Cardiac fibroblast (primary cell): ENCODE data around the gene MAX.
"Not testable (repeated sequence)": the region's sequence is repeated elsewhere in the genome, so short reads cannot be mapped to it uniquely, and the experiment has no call there.

Experiments
- DNase-seq, 2 donors: peaks; one replicate each; pipeline versions ENCODE4 v3.0.0 to v3.0.0-alpha.2; 2010; ENCODE audit warnings: low read depth in 2 of 2
- H3K4me3 ChIP-seq, 2 donors: replicated peaks in 1 of 2; 1 replicate in 1 of 2; 2 replicates in 1 of 2; pipeline ENCODE4 v1.5.1; 2011; ENCODE audit warnings: low read depth in 2 of 2, low read length in 2 of 2, mild to moderate bottlenecking in 2 of 2, moderate library complexity in 1 of 2
- CTCF ChIP-seq: IDR thresholded peaks from one replicate; pipeline ENCODE4 v1.5.1; 2011; ENCODE audit warnings: low read depth, mild to moderate bottlenecking, low read length, inconsistent platforms

Gene MAX

GRCh38 chr14:65033181-65033580 lies 69.1 kb downstream of the MAX start:
- DNase-seq, result no peak
- H3K4me3 ChIP-seq, result no peak overlapping the region
- no peak for TF ChIP-seq CTCF

GRCh38 chr14:65032319-65032718 lies 70.0 kb downstream of the MAX start:
- no peak overlapping the region for H3K4me3 ChIP-seq
- no peak for TF ChIP-seq CTCF
- no peak for DNase-seq

- not testable (repeated sequence) for DNase-seq
These were observed 71.0 kb downstream of the MAX start for GRCh38 chr14:65031321-65031720.

GRCh38 chr14:65028937-65029336 lies 73.4 kb downstream of the MAX start:
- H3K4me3 ChIP-seq, result no peak overlapping the region
- no peak for DNase-seq
- no peak for TF ChIP-seq CTCF

More at GRCh38 chr14:65031321-65031720, 71.0 kb downstream of the MAX start:
- not testable (repeated sequence) for H3K4me3 ChIP-seq

GRCh38 chr14:65027127-65027799 lies 75.1 kb downstream of the MAX start:
- TF ChIP-seq CTCF, result no peak
- no peak overlapping the region for H3K4me3 ChIP-seq
- no peak for DNase-seq

- TF ChIP-seq CTCF, result no peak
- no peak overlapping the region for H3K4me3 ChIP-seq
These were observed 75.8 kb downstream of the MAX start for GRCh38 chr14:65026526-65026925.

GRCh38 chr14:65025818-65026217 lies 76.5 kb downstream of the MAX start:
- H3K4me3 ChIP-seq, result no peak overlapping the region
- no peak for DNase-seq
- no peak for TF ChIP-seq CTCF

More at GRCh38 chr14:65026526-65026925, 75.8 kb downstream of the MAX start:
- no peak for DNase-seq
